Caco-2 (cell line): Measurements from ENCODE around the gene BDKRB1. TPM values are rescaled to one million over a fixed set of nuclear protein-coding genes. Genes with fewer than 3 reads are reported as not detected.

Experiments used
- BruUV-seq: library from RNA; stranded (reverse); fragments of 400-500 nt; replicated peaks from 2 replicates; lab custom pipeline; 2021; lab: Mats Ljungman, UMichigan
- CTCF ChIA-PET: fragments of 300-600 bp; sonication (Branson Sonifier 250); formaldehyde crosslinking; loops from one replicate; lab custom pipeline; 2022; ENCODE audit warnings: antibody characterized with exemption; lab: Charles Lee
- POLR2A ChIA-PET: fragments of 300-600 bp; sonication (Branson Sonifier 250); formaldehyde crosslinking; loops from one replicate; lab custom pipeline; 2022; ENCODE audit warnings: antibody characterized with exemption; lab: Charles Lee
- DNase-seq, 2 experiments: peaks; one replicate each; pipeline versions ENCODE4 v3.0.0 to v3.0.0-alpha.2; 2020 to 2022
- H3K27me3 ChIP-seq: replicated peaks from 2 replicates; pipeline ENCODE4 v1.6.0; 2011; ENCODE audit warnings: low read length; ENCODE audit not compliant: control insufficient read depth, insufficient read depth
- H3K36me3 ChIP-seq: 2 replicates; pipeline ENCODE4 v1.5.1; 2011; ENCODE audit warnings: low read length; ENCODE audit not compliant: control insufficient read depth, insufficient read depth
- H3K4me1 ChIP-seq: fragments of 250-450 bp; sonication (Bioruptor Pico); 2 replicates; pipeline ENCODE4 v1.5.1; 2020; ENCODE audit warnings: mild to moderate bottlenecking
- H3K4me3 ChIP-seq: 2 replicates; pipeline ENCODE4 v1.5.1; 2011; ENCODE audit warnings: low read depth, mild to moderate bottlenecking, control low read depth, low read length
- H3K9me3 ChIP-seq: fragments of 250-450 bp; sonication (Bioruptor Pico); 2 replicates; pipeline ENCODE4 v1.5.1; 2020; ENCODE audit warnings: mild to moderate bottlenecking, moderate library complexity
- H3K27ac Mint-ChIP-seq: one replicate; pipeline ENCODE4 v1.8.0; 2022; ENCODE audit warnings: mixed read lengths; ENCODE audit not compliant: unreplicated experiment
- H3K27me3 Mint-ChIP-seq: one replicate; pipeline ENCODE4 v1.8.0; 2022; ENCODE audit warnings: mixed read lengths; ENCODE audit not compliant: insufficient read depth, unreplicated experiment
- H3K36me3 Mint-ChIP-seq: one replicate; pipeline ENCODE4 v1.8.0; 2022; ENCODE audit warnings: mild to moderate bottlenecking, mixed read lengths; ENCODE audit not compliant: insufficient read depth, unreplicated experiment
- H3K4me1 Mint-ChIP-seq: one replicate; pipeline ENCODE4 v1.8.0; 2022; ENCODE audit warnings: low read depth, mixed read lengths; ENCODE audit not compliant: unreplicated experiment
- H3K4me3 Mint-ChIP-seq: one replicate; pipeline ENCODE4 v1.8.0; 2022; ENCODE audit warnings: mild to moderate bottlenecking, moderate library complexity, mixed read lengths; ENCODE audit not compliant: unreplicated experiment
- H3K9me3 Mint-ChIP-seq: one replicate; pipeline ENCODE4 v1.8.0; 2022; ENCODE audit warnings: mixed read lengths; ENCODE audit not compliant: unreplicated experiment
- CTCF ChIP-seq, 2 experiments: fragments of 200-600 bp in 1 of 2; IDR thresholded peaks; 1 replicate in 1 of 2; 2 replicates in 1 of 2; pipeline versions ENCODE4 v1.5.1 to v1.8.0; 2011 to 2022; ENCODE audit warnings: antibody characterized with exemption in 1 of 2, control low read depth in 1 of 2, inconsistent platforms in 1 of 2, low read depth in 1 of 2, low read length in 1 of 2, mild to moderate bottlenecking in 1 of 2, moderate library complexity in 1 of 2; ENCODE audit not compliant: insufficient read depth in 1 of 2, severe bottlenecking in 1 of 2, unreplicated experiment in 1 of 2
- intact Hi-C: fragments of 100-400 bp; cut with micrococcal nuclease; formaldehyde crosslinking; loops from one replicate; pipeline ENCODE4 v1.10.0; 2022; ENCODE audit not compliant: unreplicated experiment
- total RNA-seq: library from RNA; stranded (reverse); gene quantifications from 2 replicates; pipeline ENCODE4 v1.2.3, GENCODE V29; 2022

The BDKRB1 gene
- total RNA-seq, 1 experiment from 2014 or later, result 0.18 TPM

- Mint-ChIP-seq H3K27ac (no peak overlapping the region), H3K4me3 (no peak overlapping the region), H3K9me3 (no peaks in the 10 kb centered on the region), H3K36me3 (no peaks in the 10 kb centered on the region), H3K4me1 (peaks cover 9% of the 10 kb centered on the region), H3K27me3 (no peaks in the 10 kb centered on the region)
- no TSS peak for BruUV-seq
- ChIA-PET POLR2A (no interaction called here), CTCF (interaction anchor here (6.4 kb wide), 1 partner anchor 171 kb away, joined by 60 read pairs; no protein-coding TSS in a partner anchor)
- Histone ChIP-seq H3K27me3 (no peaks in the 10 kb centered on the region), H3K4me3 (no peak overlapping the region), H3K36me3 (no peaks in the 10 kb centered on the region), H3K9me3 (0 out of 2 replicates have a peak, but pooled peaks cover 2% of the 10 kb centered on the region), H3K4me1 (0 out of 2 replicates have a peak, but pooled peaks cover 5% of the 10 kb centered on the region)
- DNase-seq, result no peak
- no peak for TF ChIP-seq CTCF (IDR thresholded peaks at IDR 0.05; ENCODE audit: insufficient read depth in 1 of 2, low read depth in 1 of 2, low read length in 1 of 2, severe bottlenecking in 1 of 2, unreplicated experiment in 1 of 2)
- intact Hi-C loops, result no loop called here
These were observed 15.4 kb downstream of the BDKRB1 start for GRCh38 chr14:96271421-96271762.

GRCh38 chr14:96272777-96273473 is 16.9 kb downstream of the BDKRB1 start:
- Histone ChIP-seq H3K9me3 (0 out of 2 replicates have a peak, but pooled peaks cover 5% of the 10 kb centered on the region), H3K36me3 (no peaks in the 10 kb centered on the region), H3K27me3 (no peaks in the 10 kb centered on the region), H3K4me1 (0 out of 2 replicates have a peak, but pooled peaks cover 5% of the 10 kb centered on the region), H3K4me3 (no peak overlapping the region)
- Mint-ChIP-seq H3K36me3 (no peaks in the 10 kb centered on the region), H3K4me3 (no peak overlapping the region), H3K27ac (no peak overlapping the region), H3K9me3 (no peaks in the 10 kb centered on the region), H3K4me1 (no peaks in the 10 kb centered on the region), H3K27me3 (no peaks in the 10 kb centered on the region)
- no peak for DNase-seq
- TF ChIP-seq CTCF (IDR thresholded peaks at IDR 0.05; ENCODE audit: insufficient read depth in 1 of 2, low read depth in 1 of 2, low read length in 1 of 2, severe bottlenecking in 1 of 2, unreplicated experiment in 1 of 2), result no peak
- ChIA-PET CTCF (interaction anchor here (1.0 to 6.4 kb wide), 2 partner anchors 172 to 174 kb away, joined by 4 to 60 read pairs; no protein-coding TSS in a partner anchor), POLR2A (no interaction called here)
- intact Hi-C loops, result no loop called here
- no TSS peak for BruUV-seq

- intact Hi-C loops, result no loop called here
- Mint-ChIP-seq H3K4me1 (no peaks in the 10 kb centered on the region), H3K27me3 (no peaks in the 10 kb centered on the region), H3K9me3 (no peaks in the 10 kb centered on the region), H3K4me3 (no peak overlapping the region), H3K36me3 (peaks cover 2% of the 10 kb centered on the region), H3K27ac (no peak overlapping the region)
- ChIA-PET CTCF (interaction anchor here (6.4 kb wide), 1 partner anchor 173 kb away, joined by 60 read pairs; no protein-coding TSS in a partner anchor), POLR2A (no interaction called here)
- no peak for TF ChIP-seq CTCF (IDR thresholded peaks at IDR 0.05; ENCODE audit: insufficient read depth in 1 of 2, low read depth in 1 of 2, low read length in 1 of 2, severe bottlenecking in 1 of 2, unreplicated experiment in 1 of 2)
- no peaks in the 10 kb centered on the region for H3K27me3 ChIP-seq
- H3K4me3 ChIP-seq, result no peak overlapping the region
- no TSS peak for BruUV-seq
- 0 out of 2 replicates have a peak, but pooled peaks cover 2% of the 10 kb centered on the region for H3K4me1 ChIP-seq
- H3K9me3 ChIP-seq, result 0 out of 2 replicates have a peak, but pooled peaks cover 6% of the 10 kb centered on the region
- no peak for DNase-seq
- H3K36me3 ChIP-seq, result no peaks in the 10 kb centered on the region
These were observed 17.6 kb downstream of the BDKRB1 start for GRCh38 chr14:96273629-96274028.
